GM18511 (cell line): ENCODE measurements around the gene AURKAIP1.
"Not testable (repeated sequence)": the region's sequence is repeated elsewhere in the genome, so short reads cannot be mapped to it uniquely, and the experiment has no call there.

Experiments used
- ATAC-seq: cut with Tn5 transposase; IDR thresholded peaks from one replicate; pipeline ENCODE4 v1.9.1; 2021; ENCODE audit warnings: mild to moderate bottlenecking, moderate library complexity; ENCODE audit not compliant: unreplicated experiment

The AURKAIP1 gene

GRCh38 chr1:1374929-1375662 lies at the start of gene AURKAIP1:
AURKAIP1 (minus strand) TSS chr1:1375207; CDS start chr1:1374756, 451 bp downstream.
- peak; percentile 86 for ATAC-seq

GRCh38 chr1:1424707-1425106 lies 49.7 kb upstream of the AURKAIP1 start:
- no peak for ATAC-seq

DNA sequence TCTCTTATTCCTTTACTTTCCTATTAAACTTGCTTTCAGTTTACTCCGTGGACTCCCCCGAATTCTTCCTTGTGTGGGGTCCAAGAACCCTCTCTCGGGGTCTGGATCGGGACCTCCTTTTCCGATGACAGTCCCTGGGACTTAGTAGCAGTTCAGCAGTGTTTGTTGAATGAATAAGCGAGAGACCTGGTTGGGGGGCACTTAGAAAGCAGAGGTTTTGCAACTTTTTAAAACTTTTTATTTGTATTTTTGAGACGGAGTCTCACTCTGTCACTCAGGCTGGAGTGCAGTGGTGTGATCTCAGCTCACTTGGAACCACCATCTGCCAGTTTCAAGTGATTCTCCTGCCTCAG lies 48.2 kb upstream of the AURKAIP1 start:
- ATAC-seq = no peak

GRCh38 chr1:1422465-1423244 lies 47.6 kb upstream of the AURKAIP1 start:
- ATAC-seq = no peak

- ATAC-seq = no peak
Measured at GRCh38 chr1:1421907-1422464, 47.0 kb upstream of the AURKAIP1 start.

DNA sequence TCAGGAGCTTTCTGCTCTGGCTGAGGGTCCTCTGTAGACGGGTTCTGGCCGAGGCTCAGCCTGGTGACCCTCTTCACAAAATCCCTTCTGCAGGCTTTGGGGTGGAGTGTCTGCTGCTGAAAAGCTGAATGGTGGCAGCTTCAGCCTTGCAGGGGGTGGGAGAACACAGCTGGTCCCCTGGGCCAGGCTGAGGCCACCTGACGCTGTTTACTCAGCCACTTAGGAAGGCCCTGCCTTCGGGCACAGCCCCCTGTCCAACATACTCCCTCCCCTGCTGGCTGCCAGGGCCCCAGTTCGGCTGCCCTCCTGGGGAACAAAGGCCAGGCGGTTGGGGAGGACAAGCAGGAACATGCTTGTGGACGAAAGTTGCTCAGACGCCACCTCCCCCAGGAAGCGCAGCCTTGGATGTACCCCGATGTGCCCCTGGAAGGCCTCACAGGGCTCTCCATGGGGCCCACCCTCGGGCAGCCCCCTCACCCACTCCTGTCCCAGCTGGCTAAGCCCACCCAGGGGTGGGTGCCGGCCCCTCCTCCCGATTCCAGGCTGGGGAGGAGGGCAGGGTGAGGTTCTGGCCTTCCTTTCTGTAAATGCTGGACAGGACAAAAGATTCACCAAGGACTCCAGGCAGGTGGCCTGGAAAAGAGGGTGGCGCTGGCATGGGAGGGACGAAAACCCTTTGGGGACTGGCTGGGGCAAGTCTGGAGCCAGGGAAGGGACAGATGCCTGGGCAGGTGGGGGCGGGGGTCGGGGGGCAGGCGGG lies 46.3 kb upstream of the AURKAIP1 start, which contains the start of gene ANKRD65:
Gene ANKRD65, minus strand, starts transcription at position 130 of the 760 bp plus-strand sequence. CDS start 271 bp downstream, outside the sequence.
- ATAC-seq = no peak

- no peak for ATAC-seq
Measured at GRCh38 chr1:1420654-1421141, 45.7 kb upstream of the AURKAIP1 start.

- ATAC-seq = no peak
Measured at GRCh38 chr1:1419813-1420653, 45.0 kb upstream of the AURKAIP1 start.

- no peak for ATAC-seq
Measured at GRCh38 chr1:1419363-1419812, 44.4 kb upstream of the AURKAIP1 start.

DNA sequence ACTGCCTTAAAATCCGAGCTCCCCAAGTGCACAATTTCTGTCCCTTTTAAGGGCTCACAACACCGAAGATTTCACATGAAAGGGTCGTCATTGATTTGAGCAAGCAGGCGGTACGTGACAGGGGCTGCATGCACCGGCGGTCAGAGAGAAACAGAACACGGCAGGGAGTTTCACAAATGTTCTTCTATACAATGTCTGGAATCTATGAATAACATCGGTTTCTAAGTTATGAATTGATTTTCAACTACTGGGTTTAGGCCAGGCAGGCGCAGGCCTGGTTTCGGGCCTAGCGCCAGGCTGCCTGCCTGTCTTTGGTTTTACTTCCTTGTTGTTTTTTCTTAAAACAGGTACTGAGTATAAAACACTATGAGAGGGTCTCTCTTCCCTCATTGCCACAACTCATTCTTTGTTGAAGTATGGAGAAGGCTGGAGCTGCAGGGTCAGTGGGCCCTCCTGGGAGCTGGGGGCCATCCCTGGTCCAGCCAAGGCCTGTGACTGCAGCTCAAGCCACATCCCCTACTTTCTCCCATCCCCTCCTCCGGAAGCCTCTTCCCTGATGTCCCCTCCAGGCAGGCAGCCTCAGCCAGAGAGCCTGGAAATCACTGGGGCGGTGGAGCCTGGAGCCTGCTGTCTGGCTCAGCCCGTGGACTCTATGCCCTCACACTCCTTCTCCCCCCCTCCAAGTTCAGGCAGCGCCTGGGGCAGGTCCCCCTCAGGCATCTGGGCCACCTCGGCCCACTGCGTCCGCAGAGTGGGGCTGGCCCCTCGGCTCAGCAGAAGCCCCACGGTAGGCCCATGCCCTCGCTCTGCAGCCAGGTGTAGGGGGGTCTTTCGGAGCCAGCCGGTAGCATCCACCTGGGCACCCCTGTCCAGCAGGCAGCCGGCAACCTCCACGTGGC lies 43.7 kb upstream of the AURKAIP1 start:
- no peak for ATAC-seq

GRCh38 chr1:1417825-1418463 lies 42.9 kb upstream of the AURKAIP1 start:
- not testable (repeated sequence) for ATAC-seq

DNA sequence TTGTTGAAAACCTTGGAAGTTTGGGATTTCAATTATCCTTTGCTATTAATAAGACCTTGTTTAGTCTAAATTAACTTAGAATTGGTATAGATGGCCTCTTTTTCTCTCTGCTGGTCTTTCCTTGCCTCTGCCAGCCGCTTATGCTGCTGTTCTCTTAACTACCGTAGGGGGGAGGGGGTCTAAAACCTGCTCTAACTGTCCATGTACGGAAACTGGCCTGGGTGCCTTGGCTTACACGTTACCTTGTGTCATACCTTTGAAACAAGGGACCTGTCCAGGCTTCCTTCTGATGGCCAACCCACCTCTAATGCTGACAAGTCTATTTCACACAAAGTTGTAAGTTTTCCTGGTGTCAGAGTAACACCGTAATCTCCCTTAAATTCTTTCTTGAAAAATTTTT lies 42.4 kb upstream of the AURKAIP1 start:
- ATAC-seq = not testable (repeated sequence)

DNA sequence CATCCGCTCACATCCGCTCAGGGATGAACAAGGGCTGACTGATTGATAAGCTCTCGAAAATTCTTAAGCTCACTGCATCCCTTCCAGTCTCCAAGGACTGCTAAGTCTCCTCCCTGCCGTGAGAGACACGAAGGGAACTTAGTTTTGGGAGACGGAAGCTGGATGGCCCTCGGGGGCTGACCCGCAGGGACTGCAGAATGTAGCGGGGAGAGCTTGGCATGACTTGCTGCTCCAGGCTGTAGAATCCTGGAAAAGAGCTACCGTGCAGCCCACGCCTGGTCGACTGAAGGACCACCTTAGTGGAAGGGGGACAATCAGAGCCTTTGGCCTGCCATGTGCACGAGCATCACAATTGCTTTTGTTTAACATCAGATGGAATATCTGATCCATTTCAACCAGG lies 40.7 kb upstream of the AURKAIP1 start:
- no peak for ATAC-seq

- ATAC-seq = not testable (repeated sequence)
Measured at GRCh38 chr1:1412311-1412902, 37.4 kb upstream of the AURKAIP1 start.

DNA sequence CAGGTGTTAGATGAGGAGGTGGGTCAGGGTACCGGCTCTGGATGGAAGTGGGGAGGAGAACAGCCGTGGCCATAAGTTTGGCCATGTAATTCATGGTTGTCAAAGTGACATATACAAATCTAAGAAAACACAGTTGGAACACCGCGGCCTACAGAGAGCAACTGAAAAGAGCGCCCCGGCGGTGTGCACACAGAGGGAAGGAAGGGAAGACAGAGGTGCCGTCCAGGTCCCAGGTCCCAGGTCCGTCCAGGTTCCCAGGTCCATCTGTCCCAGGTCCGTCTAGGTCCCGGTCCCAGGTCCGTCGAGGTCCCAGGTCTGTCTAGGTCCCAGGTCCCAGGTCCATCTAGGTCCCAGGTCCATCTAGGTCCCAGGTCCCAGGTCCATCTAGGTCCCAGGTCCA lies 36.6 kb upstream of the AURKAIP1 start:
- ATAC-seq = no peak

DNA sequence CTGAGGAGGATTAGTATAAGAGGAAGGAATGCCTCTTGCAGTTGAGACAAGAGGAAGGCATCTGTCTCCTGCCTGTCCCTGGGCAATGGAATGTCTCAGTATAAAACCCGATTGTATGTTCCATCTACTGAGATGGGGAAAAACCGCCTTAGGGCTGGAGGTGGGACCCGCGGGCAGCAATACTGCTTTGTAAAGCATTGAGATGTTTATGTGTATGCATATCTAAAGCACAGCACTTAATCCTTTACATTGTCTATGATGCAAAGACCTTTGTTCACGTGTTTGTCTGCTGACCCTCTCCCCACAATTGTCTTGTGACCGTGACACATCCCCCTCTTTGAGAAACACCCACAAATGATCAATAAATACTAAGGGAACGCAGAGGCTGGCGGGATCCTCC lies 35.2 kb upstream of the AURKAIP1 start:
- ATAC-seq = not testable (repeated sequence)

DNA sequence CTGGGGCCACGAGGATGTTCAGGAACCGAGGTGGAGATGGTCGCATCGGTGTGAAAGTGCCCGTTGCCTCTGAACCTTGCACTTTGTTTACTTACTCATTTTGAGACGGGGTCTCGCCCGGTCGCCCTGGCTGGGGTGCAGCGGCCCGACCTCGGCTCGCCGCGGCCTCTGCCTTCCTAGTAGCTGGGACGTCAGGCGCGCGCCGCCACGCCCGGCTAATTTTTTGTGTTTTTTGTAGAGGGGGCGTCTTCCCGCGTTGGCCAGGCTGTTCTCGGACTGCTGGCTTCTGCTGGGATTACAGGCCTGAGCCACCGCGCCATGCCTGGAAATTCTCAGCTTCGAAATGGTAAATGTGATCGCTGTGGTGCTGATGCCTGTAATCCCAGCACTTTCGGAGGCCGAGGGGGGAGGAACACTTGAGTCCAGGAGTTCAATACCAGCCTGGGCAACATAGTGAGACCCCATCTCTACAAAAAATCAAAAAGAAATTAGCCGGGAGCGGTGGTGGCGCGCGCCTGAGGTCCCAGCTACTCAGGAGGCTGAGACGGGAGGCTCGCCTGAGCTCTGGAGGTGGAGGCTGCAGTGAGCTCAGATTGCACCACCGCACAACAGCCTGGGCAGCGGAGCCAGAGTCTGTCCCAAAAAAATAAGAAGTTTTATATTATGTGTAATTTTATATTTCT lies 32.8 kb upstream of the AURKAIP1 start:
- ATAC-seq = peak; percentile 8
